ENCODE data around the gene CDK17.

DNA sequence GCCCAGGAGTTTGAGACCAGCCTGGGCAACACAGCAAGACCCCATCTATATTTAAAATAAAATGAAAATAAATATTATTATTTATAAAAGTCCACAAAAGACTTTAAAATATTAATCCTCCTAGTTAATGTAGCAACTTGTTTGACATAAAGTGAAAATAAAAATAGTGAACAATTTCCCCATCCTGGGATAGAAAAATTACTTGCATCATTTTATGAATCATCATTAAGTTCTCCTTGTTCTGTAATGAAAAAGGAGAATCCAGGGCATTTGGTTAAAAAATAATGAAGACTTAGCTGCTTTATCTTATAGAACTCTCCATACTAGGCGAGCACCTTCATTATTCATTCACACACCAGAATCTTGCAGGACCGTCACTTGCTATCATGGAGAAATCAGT, 140.0 kb downstream of the CDK17 start:
- no peak for TF ChIP-seq BACH1 (IDR thresholded peaks at IDR 0.05; ENCODE audit: low read length)
- TF ChIP-seq, protein P1, sequence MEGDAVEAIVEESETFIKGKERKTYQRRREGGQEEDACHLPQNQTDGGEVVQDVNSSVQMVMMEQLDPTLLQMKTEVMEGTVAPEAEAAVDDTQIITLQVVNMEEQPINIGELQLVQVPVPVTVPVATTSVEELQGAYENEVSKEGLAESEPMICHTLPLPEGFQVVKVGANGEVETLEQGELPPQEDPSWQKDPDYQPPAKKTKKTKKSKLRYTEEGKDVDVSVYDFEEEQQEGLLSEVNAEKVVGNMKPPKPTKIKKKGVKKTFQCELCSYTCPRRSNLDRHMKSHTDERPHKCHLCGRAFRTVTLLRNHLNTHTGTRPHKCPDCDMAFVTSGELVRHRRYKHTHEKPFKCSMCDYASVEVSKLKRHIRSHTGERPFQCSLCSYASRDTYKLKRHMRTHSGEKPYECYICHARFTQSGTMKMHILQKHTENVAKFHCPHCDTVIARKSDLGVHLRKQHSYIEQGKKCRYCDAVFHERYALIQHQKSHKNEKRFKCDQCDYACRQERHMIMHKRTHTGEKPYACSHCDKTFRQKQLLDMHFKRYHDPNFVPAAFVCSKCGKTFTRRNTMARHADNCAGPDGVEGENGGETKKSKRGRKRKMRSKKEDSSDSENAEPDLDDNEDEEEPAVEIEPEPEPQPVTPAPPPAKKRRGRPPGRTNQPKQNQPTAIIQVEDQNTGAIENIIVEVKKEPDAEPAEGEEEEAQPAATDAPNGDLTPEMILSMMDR (IDR thresholded peaks at IDR 0.05; ENCODE audit: control extremely low read depth in 1 of 3, insufficient read depth in 1 of 3, low read depth in 1 of 3, low read length in 3 of 3) = no peak
- TF ChIP-seq EZH2 (IDR thresholded peaks at IDR 0.05; ENCODE audit: low read depth, low read length, severe bottlenecking) = no peak
- no peak for TF ChIP-seq POLR2AphosphoS5 (IDR thresholded peaks at IDR 0.05; ENCODE audit: low read depth, low read length)
- no peak for TF ChIP-seq RBBP5 (IDR thresholded peaks at IDR 0.05; ENCODE audit: borderline replicate concordance, low read depth, low read length)
- TF ChIP-seq EP300 (IDR thresholded peaks at IDR 0.05; ENCODE audit: borderline replicate concordance in 1 of 2, low read depth in 2 of 2, low read length in 2 of 2) = no peak
- no peak for TF ChIP-seq RFX5 (IDR thresholded peaks at IDR 0.05; ENCODE audit: borderline replicate concordance, low read depth, low read length)
- no peak for TF ChIP-seq TAF1 (IDR thresholded peaks at IDR 0.05; ENCODE audit: low read depth, low read length)
